Sigmoid colon (tissue), 4 donors: Measurements from ENCODE around the gene RBCK1.

Source experiments
- EP300 ChIP-seq, 4 donors: sonication (generic); formaldehyde crosslinking; IDR thresholded peaks; one replicate each; pipeline ENCODE4 v1.6.1; 2017; ENCODE audit warnings: antibody characterized with exemption in 4 of 4
- POLR2A ChIP-seq, 2 donors: fragments of 450-650 bp; IDR thresholded peaks; one replicate each; pipeline ENCODE4 v1.6.1; 2016; ENCODE audit warnings: antibody characterized with exemption in 2 of 2, mild to moderate bottlenecking in 2 of 2, moderate library complexity in 2 of 2
- POLR2AphosphoS5 ChIP-seq, 4 donors: sonication (generic); formaldehyde crosslinking; IDR thresholded peaks; one replicate each; pipeline ENCODE4 v1.6.1; 2017; ENCODE audit warnings: antibody characterized with exemption in 4 of 4
- TF ChIP-seq, protein P1 (sequence below), 4 experiments: fragments of 450-650 bp in 3 of 4; fragments of 200-600 bp in 1 of 4; IDR thresholded peaks; one replicate each; pipeline ENCODE4 v1.5.1; 2016 to 2019; ENCODE audit warnings: antibody characterized with exemption in 4 of 4, mild to moderate bottlenecking in 3 of 4, moderate library complexity in 2 of 4

DNA sequence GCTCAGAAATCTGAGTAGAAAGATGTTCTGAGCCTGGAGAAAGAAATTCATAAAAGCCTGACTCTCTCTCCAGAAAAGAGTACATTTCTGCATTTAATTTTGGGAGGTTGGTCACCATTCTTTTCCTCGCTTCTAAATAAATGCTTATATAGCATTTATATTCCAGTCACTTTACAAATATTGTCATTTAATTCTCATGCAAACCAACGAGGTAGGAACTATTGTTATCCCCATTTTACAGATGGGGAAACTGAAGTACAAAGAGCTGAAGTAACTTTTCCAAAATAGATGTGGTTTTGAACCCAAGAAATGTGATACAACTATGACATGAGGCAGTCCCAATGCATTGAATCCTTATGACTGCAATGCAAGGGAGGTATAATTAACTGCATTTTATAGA is 32.0 kb upstream of the RBCK1 start:
- TF ChIP-seq POLR2A (IDR thresholded peaks at IDR 0.05): no peak
- TF ChIP-seq, protein P1, sequence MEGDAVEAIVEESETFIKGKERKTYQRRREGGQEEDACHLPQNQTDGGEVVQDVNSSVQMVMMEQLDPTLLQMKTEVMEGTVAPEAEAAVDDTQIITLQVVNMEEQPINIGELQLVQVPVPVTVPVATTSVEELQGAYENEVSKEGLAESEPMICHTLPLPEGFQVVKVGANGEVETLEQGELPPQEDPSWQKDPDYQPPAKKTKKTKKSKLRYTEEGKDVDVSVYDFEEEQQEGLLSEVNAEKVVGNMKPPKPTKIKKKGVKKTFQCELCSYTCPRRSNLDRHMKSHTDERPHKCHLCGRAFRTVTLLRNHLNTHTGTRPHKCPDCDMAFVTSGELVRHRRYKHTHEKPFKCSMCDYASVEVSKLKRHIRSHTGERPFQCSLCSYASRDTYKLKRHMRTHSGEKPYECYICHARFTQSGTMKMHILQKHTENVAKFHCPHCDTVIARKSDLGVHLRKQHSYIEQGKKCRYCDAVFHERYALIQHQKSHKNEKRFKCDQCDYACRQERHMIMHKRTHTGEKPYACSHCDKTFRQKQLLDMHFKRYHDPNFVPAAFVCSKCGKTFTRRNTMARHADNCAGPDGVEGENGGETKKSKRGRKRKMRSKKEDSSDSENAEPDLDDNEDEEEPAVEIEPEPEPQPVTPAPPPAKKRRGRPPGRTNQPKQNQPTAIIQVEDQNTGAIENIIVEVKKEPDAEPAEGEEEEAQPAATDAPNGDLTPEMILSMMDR (IDR thresholded peaks at IDR 0.05): no peak
- TF ChIP-seq EP300 (IDR thresholded peaks at IDR 0.05): no peak
- TF ChIP-seq POLR2AphosphoS5 (IDR thresholded peaks at IDR 0.05): no peak
